HL-60 (cell line): ENCODE results near the gene OGFR.

Experiments
- CTCF ChIP-seq: IDR thresholded peaks from one replicate; pipeline ENCODE4 v1.5.1; 2011; ENCODE audit warnings: low read length, control low read depth, inconsistent platforms; ENCODE audit not compliant: insufficient read depth
- POLR2AphosphoS5 ChIP-seq: IDR thresholded peaks from 2 replicates; pipeline ENCODE4 v1.6.1; 2012; ENCODE audit warnings: low read depth

- TF ChIP-seq POLR2AphosphoS5 (no peak), CTCF (no peak)
Observed at GRCh38 chr20:62766071-62766450, 38.6 kb upstream of the OGFR start.
